B cell (primary cell): ENCODE data around the gene AXIN2.

ENCODE experiments used
- CTCF ChIP-seq: fragments of 200-600 bp; IDR thresholded peaks from one replicate; pipeline ENCODE4 v1.8.0; 2022; ENCODE audit warnings: antibody characterized with exemption, mild to moderate bottlenecking
- EZH2 ChIP-seq: IDR thresholded peaks from 2 replicates; pipeline ENCODE4 v1.6.1; 2012; ENCODE audit warnings: borderline replicate concordance, low read depth, mild to moderate bottlenecking, moderate library complexity, low read length; ENCODE audit not compliant: insufficient read depth, poor library complexity, severe bottlenecking

- no peak for TF ChIP-seq CTCF
- no peak for TF ChIP-seq EZH2
Observed at GRCh38 chr17:65560628-65561451, 608 bp downstream of the AXIN2 start.
